ENCODE measurements around the gene ZNF516. TPM values are rescaled to one million over a fixed set of nuclear protein-coding genes. Genes with fewer than 3 reads are reported as not detected.

ZNF516 gene
- total RNA-seq, 1 experiment from 2014 or later: 22.6 TPM

GRCh38 chr18:76528477-76529432 is 33.7 kb upstream of the ZNF516 start:
- H3K27ac Mint-ChIP-seq: no peak overlapping the region
- Histone ChIP-seq H3K56ac (ENCODE audit: insufficient read length, low read depth, low read length) (no peak overlapping the region), H3K4ac (ENCODE audit: low read depth, low read length) (no peak overlapping the region), H2BK12ac (ENCODE audit: insufficient read length, low read depth, low read length) (no peak overlapping the region), H4K91ac (ENCODE audit: insufficient read length, low read depth, low read length) (no peak overlapping the region), H3K4me1 (ENCODE audit: insufficient read depth, low read length) (peaks cover 3% of the 10 kb centered on the region; the same call in 1 of the 2 replicates), H3K27me3 (ENCODE audit: insufficient read depth, low read length) (no peaks in the 10 kb centered on the region), H4K5ac (ENCODE audit: insufficient read length, low read depth, low read length) (no peak overlapping the region), H3K9me3 (ENCODE audit: control insufficient read depth, low read depth, low read length) (no peaks in the 10 kb centered on the region), H3K79me1 (ENCODE audit: insufficient read depth, low read depth, low read length, poor library complexity, severe bottlenecking) (no peaks in the 10 kb centered on the region), H4K20me1 (ENCODE audit: control insufficient read depth, insufficient read depth, insufficient read length) (no peaks in the 10 kb centered on the region), H3K23me2 (ENCODE audit: insufficient read length, low read depth, low read length, poor library complexity, severe bottlenecking) (peaks cover 6% of the 10 kb centered on the region), H2BK15ac (ENCODE audit: low read depth, low read length) (no peak overlapping the region), H4K8ac (replicated peaks; ENCODE audit: insufficient read length, low read depth, low read length) (no peak overlapping the region), H3K23ac (ENCODE audit: insufficient read length, low read depth, low read length) (no peak overlapping the region), H2AFZ (ENCODE audit: low read length) (peak overlapping the region; percentile 18), H2AK5ac (ENCODE audit: insufficient read length, low read length) (no peak overlapping the region), H3K18ac (ENCODE audit: insufficient read length, low read depth, low read length) (no peak overlapping the region), H2BK120ac (ENCODE audit: low read depth, low read length, poor library complexity, severe bottlenecking) (no peak overlapping the region), H3K27ac (ENCODE audit: insufficient read length, low read depth, low read length) (no peak overlapping the region), H2BK5ac (ENCODE audit: insufficient read length, low read length) (no peak overlapping the region), H3T11ph (ENCODE audit: low read length) (no peak overlapping the region), H2BK20ac (ENCODE audit: low read depth, low read length, poor library complexity, severe bottlenecking) (no peak overlapping the region), H3K79me2 (ENCODE audit: insufficient read depth, low read length) (no peaks in the 10 kb centered on the region), H3K4me2 (ENCODE audit: insufficient read depth, insufficient read length, low read length) (peak overlapping the region; percentile 17), H3K9ac (ENCODE audit: extremely low read depth, insufficient read length, low read length) (no peak overlapping the region), H3K14ac (ENCODE audit: insufficient read depth, low read length) (peak overlapping the region; percentile 41; the same call in 1 of the 2 replicates)
- no peaks in the 10 kb centered on the region for H3K9me3 Mint-ChIP-seq
- H3K27me3 Mint-ChIP-seq (ENCODE audit: low read depth): peaks cover 21% of the 10 kb centered on the region
- TF ChIP-seq CTCF (conservative IDR thresholded peaks at IDR 0.05): peak; percentile 36; the same call in 1 of the 3 replicates
- H3K4me3 Mint-ChIP-seq: peak overlapping the region in 1 of 2 experiments; percentile 26; a peak in 2 of 5 replicates
- H3K4me1 Mint-ChIP-seq: peaks cover 18 to 22% of the 10 kb centered on the region in 2 experiments
- H3K36me3 Mint-ChIP-seq (ENCODE audit: insufficient read depth in 1 of 3, low read depth in 3 of 3): no peaks in the 10 kb centered on the region
- no CpG with 5 or more reads among the region's 28 CpGs for WGBS (ENCODE audit: extremely low coverage, insufficient read length, low lambda C conversion rate)
- no peak for DNase-seq

Data from H9 (cell line).